ENCODE measurements around the gene ADAMTS6.
"Not testable (repeated sequence)": the region's sequence is repeated elsewhere in the genome, so short reads cannot be mapped to it uniquely, and the experiment has no call there.

DNA sequence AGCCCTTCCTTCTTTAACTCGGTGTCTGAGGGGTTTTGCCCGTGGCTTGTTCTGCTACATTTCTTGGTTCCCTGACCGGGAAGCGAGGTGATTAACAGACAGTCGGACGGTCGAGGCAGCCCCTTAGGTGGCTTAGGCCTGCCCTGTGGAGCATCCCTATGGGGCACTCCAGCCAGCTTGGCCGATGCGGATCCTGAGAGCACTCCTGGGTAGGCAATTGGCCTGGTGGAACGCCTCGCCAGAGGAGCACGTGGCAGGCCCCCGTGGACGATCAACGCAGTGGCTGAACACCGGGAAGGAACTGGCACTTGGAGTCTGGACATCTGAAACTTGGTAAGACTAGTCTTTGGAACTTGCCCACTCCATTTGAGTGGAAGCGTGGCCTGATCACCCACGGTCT, 307.5 kb downstream of the ADAMTS6 start:
- TF ChIP-seq, protein P1, sequence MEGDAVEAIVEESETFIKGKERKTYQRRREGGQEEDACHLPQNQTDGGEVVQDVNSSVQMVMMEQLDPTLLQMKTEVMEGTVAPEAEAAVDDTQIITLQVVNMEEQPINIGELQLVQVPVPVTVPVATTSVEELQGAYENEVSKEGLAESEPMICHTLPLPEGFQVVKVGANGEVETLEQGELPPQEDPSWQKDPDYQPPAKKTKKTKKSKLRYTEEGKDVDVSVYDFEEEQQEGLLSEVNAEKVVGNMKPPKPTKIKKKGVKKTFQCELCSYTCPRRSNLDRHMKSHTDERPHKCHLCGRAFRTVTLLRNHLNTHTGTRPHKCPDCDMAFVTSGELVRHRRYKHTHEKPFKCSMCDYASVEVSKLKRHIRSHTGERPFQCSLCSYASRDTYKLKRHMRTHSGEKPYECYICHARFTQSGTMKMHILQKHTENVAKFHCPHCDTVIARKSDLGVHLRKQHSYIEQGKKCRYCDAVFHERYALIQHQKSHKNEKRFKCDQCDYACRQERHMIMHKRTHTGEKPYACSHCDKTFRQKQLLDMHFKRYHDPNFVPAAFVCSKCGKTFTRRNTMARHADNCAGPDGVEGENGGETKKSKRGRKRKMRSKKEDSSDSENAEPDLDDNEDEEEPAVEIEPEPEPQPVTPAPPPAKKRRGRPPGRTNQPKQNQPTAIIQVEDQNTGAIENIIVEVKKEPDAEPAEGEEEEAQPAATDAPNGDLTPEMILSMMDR (IDR thresholded peaks at IDR 0.05) = not testable (repeated sequence)
- not testable (repeated sequence) for TF ChIP-seq POLR2A, EP300 (IDR thresholded peaks at IDR 0.05)

Measured in tibial nerve (tissue), 4 donors.